Hematopoietic multipotent progenitor cell treated with erythropoietin and hydrocortisone succinate and interleukin-3 and kit ligand, for 8 days (in vitro differentiated cells): ENCODE data around the gene SLCO4A1.
"Not testable (repeated sequence)": the region's sequence is repeated elsewhere in the genome, so short reads cannot be mapped to it uniquely, and the experiment has no call there.

Experiments used
- DNase-seq: peaks from one replicate; pipeline ENCODE4 v3.0.0-alpha.2; 2015

The SLCO4A1 gene

DNA sequence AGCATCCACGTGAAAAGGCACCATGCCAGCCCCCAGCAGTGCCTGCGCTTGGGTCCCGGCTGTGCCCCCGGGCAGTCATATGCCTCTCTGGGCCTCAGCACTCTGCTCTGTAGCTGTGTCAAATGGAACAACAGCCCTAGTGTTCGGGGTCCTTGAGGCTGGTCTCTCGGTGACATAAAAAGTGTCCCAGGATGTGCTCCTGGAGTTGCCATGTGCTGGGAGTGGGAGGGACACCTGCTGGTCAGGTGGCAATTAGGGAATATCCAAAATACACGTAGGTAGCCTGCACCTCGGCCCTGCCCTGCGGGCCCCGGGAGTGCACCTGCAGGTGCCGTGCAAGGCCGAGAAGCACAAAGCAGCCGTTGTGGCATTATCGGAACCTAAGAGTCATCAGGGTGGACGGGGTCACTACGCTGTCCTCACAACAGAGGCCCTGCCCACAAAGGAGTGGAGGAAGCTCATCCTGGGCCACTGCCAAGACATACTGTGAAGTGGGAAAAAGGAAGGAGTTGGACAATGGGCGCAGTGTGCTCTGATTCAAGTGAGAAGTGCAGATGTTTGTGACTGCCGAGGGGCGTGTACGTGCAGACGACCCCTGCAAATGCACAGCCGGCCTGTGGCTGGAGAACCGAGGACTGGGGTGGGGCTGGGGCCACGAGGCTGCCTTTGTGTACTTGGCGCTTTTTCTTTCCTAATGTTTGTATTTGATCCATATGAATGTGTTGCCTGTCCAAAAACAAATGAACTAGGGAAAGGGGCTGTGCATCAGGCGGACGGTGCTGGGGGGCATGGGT, 24.6 kb downstream of the SLCO4A1 start:
- DNase-seq = no peak

DNA sequence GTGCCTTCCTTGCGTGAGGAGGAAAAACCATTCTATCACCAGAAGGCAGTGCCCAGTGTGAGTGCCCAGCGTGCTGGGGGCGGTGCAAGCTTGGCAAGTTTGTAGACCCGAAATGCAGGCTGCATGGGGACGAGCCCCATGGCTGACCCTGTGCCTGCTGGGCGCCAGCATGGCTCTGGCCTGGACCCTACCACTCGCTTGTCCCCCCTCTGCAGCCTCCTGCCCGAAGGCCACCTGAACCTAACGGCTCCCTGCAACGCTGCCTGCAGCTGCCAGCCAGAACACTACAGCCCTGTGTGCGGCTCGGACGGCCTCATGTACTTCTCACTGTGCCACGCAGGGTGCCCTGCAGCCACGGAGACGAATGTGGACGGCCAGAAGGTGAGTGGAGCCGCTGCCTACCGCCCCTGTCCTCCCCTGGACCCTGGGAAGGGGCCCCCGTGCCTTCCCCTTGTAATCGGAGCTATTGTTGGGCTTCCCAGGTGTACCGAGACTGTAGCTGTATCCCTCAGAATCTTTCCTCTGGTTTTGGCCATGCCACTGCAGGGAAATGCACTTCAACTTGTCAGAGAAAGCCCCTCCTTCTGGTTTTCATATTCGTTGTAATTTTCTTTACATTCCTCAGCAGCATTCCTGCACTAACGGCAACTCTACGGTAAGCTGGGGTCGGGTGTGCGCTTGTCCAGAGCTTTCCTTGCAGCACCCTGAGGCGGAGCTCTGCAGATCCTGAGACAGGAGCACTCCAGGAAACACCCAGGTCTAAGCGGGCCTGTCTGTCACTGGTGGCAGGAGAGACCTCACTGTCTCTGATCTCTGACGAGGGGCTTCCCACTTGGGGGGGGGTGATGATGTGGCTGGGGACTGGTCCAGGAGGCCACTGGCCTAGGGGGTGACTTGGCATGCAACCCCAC, 25.5 kb downstream of the SLCO4A1 start:
- DNase-seq = no peak

DNA sequence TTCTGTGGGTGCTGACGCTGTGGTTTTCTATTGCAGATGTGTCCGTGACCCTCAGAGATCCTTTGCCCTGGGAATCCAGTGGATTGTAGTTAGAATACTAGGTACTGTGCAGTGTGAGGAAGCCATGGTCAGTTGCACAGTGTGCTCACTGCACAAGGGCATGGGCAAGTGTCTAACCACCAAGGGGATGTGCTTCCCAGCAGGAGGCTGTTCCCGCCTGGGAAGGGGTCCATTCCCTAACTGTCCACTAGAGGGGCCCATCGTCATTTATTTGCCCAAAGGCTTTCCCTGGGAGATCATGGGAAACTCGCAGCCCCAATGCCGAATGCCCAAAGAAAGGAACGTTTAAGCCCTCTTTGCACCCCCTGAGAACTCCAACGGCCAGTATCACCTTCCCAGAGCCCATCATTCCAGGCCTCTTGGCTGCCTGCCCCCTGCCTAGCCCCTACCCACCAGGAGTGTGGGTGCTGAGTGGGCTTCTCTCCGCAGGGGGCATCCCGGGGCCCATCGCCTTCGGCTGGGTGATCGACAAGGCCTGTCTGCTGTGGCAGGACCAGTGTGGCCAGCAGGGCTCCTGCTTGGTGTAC, 26.2 kb downstream of the SLCO4A1 start:
- DNase-seq = peak; percentile 35

DNA sequence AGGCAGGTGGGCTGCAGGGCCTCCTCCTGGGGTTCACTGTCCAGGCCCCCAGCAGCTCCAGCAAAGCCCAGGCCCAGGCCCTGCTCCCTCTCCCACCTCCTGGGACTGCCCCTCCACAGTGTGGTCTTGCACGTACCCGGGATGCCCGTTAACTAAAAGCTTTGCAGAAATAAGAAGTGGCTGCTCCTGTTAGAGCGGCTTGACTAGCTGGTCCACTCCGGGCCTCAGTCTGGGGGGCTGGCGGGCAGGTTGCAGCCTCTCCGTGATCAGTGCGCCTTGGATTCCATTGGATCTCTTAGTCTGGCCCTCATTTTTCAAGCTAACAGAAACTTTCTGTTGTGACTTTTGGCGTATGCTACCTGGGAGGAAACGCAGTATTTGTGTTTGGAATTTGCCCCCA, 26.9 kb downstream of the SLCO4A1 start:
- no peak for DNase-seq

DNA sequence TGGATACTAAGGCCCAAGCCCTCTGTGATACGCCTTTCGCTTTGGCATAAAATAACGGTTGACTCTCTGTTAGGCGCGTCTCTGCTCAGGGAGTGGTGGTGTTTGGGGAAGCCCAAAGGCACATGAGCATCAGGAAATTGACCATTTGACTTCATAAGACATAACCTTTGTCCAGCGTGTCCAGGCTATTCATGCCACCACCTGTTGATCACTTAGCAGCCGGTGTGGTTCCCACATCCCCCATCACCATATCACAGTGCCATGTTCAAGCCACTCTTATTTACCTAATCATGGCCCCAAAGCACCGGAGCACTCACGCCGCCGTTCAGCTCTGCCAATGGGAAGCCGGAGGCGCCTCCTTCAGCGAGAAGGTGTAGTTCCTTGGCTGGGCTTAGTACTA, 27.9 kb downstream of the SLCO4A1 start:
- DNase-seq = no peak

DNA sequence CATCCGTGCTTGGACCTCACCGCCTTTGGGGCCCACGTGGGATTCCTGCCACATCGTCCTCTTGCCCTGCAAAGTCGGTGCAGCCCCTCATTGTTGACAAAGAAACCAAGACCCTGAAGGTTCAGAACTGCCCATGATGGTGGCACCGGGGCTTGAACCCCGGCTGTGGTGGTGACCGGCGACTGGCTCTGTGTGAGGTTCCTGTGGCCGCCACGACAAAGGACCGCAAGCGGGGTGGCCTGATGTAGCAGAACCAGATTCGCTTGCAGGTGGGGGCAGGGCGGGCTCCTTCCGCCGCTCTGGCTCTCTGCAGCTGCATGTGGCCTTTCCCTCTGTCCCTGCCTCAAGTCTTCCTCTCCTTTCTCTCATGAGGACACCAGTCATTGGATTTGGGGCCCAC, 28.7 kb downstream of the SLCO4A1 start:
- no peak for DNase-seq

DNA sequence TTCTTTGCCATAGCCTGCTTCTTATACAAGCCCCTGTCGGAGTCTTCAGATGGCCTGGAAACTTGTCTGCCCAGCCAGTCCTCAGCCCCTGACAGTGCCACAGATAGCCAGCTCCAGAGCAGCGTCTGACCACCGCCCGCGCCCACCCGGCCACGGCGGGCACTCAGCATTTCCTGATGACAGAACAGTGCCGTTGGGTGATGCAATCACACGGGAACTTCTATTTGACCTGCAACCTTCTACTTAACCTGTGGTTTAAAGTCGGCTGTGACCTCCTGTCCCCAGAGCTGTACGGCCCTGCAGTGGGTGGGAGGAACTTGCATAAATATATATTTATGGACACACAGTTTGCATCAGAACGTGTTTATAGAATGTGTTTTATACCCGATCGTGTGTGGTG, 29.5 kb downstream of the SLCO4A1 start:
- DNase-seq = no peak

DNA sequence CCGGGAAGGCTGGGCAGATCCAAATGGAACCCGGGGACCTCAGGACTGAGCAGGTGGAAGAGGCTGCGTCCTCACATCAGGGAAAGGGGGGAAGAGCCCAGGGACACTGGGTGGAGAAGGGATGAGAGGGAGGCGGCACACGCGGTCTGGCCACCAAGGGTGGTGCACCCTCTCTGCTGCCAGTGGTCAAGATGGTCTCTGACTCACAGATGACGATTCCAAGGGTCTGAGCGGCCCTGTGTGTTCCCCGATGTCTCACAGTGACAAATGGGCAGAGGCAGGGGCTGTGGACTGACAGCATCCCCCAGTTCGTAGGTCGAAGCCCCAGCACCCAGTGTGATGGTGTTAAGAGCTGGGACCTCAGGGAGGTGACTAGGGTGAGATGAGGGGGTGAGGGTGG, 32.1 kb downstream of the SLCO4A1 start:
- no peak for DNase-seq

DNA sequence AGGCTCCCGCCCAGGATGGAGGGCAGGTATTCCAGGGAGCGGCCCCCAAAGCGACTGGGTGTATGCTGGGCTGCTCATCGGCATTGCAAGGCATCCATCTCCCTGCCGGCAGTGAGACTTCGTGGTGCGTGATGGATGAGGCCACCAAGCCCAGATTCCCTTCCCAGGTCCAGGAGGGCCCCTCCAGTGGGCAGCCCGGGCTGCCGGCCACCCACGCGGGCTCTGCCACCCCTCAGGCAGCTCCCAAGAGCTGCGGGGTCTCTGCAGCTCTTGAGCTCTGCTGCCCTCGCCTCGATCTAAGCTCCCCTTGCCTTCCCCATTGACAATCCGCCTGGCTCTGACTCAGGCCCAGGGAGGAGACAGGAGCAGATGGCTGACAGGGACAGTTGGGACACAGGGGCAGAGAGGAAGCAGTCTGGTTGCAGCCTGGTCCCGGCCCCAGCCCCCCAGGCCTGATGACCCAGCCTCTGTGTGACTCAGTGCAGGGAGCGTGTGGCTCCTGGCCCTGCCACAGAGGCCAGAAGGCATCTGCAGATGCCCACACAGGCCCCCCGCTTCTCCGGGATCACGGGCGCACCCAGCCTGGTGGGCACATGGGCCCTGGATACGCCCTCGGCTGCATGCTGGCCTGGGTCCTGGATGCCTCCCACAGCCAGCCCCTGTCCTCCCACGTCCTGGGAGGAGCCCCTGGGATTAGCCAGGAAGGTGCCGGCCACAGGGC, 33.0 kb downstream of the SLCO4A1 start:
- no peak for DNase-seq

DNA sequence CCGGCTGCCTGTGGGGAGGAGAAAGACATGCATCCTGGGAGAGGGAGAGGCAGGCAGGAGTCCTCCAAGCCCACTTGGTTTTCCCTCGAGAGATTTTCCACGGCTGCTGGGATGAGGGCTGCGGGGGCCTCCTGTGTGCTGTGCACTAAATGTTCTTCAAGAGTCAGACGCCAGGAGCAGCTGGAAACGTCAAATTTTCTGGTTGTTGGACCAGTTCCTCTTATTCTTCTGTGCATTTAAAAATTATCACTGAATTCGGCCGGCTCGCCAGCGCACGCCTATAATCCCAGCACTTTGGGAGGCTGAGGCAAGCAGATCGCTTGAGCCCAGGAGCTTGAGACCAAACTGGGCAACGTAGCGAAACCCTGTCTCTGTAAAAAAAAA, 33.6 kb downstream of the SLCO4A1 start:
- DNase-seq = no peak

DNA sequence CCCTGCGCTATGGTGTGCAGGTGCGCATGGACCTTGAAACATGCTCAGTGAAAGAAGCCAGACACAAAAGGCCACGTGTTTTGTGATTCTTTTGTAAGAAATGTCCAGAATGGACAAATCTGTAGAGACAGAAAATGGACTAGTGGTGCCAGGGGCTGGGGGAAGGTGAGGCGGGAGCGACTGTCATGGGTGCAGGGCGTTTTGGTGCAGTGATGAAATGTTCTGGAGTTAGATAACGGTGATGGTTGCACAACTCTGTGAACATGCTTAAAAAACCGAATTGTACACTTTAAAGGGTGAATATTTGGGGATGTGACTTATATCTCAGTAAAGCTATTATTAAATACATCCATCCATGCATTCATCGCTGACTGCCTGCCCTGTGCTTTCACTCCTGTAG, 34.7 kb downstream of the SLCO4A1 start:
- DNase-seq = no peak

DNA sequence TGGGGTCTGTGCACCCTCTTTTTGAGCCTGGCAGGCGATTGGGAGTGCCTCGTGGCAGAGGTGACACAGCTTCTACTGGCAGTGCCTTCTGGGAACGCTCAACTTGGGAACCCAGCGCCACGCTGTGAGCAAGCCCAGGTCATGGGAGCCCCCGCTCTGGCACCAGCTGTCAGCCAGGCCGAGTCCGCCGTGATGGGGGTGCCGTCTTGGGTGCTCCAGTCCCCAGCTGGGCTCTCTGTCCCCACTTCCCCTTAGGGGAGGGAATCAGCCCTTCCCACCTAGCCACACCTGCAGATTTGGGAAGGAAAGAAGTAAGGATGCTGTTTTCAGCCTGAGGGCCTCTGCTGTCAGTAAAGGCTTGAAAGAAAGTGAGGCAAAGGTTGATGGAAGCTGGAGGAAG, 35.4 kb downstream of the SLCO4A1 start:
- no peak for DNase-seq

DNA sequence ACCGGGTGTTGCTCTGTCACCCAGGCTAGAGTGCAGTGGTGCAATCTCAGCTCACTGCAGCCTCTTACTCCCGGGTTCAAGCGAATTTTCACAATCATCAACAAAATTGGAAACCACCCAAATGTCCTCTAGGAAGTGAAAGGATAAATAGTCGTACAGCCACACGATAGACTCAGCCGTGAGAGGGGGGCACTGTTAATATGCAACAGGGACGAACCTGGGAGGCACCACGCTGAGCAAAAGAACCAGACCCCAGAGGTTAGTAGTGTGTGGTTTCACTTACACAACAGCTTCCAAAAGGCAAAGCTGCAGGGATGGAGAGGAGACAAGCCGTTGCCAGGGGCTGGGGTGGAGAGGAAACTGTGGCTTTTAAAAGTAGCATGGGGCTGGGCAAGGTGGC, 36.2 kb downstream of the SLCO4A1 start:
- peak; percentile 6 for DNase-seq

DNA sequence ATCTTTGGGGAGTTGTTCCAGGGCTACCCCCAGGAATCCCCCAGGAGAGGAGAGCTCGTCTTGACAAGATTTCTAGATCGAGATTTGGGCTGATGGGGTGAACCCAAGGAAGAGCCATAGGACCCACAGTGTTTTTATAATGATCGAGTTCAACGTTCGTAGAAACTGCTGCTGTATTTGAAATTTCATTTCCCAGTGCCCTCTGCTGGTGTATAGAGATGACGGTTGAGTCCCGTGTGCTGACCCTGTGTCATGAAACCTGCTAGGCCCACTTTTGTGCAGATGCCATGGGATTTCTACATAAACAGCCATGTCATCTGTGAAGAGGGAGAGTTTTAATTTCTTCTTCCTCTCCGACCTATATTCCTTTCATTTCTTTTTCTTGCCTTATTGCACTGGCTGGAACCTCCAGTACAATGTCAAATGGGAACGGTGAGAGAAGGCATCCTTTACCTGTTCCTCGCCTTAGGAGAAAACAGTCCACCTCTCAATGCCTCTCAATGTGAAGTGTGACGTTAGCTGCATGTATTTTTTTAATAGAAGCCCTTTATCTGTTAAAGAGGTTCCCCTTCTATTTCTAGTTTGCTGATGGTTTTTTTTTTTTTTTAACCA, 37.8 kb downstream of the SLCO4A1 start:
- no peak for DNase-seq

DNA sequence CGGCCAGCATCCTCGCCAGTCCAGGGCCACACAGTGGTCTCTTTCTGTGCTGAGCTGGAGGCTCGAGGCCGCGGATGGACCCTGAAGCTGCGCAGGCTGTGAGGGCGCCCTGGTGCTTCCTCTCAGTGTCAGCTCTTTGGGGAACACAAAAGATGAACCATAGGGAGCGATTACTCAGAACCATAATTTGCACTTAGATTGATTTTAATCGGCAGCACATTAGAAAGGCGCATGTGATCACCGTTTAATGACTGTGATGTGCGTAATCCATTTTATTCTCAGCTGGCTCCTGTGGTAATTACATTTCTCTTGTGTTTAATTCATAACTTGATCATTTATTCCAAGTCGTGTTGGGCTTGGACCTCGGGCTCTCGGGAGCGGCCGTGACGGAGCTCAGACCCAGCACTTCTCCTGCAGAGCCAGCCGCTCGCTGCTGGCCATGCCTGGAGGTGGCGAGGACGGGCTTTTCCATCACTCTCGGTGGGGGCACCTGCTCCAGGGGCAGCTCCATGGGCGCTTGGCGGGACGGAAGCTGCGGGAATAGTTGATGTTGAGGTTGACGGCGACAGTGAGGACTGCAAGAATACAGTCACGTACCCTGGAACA, 40.7 kb downstream of the SLCO4A1 start:
- no peak for DNase-seq

DNA sequence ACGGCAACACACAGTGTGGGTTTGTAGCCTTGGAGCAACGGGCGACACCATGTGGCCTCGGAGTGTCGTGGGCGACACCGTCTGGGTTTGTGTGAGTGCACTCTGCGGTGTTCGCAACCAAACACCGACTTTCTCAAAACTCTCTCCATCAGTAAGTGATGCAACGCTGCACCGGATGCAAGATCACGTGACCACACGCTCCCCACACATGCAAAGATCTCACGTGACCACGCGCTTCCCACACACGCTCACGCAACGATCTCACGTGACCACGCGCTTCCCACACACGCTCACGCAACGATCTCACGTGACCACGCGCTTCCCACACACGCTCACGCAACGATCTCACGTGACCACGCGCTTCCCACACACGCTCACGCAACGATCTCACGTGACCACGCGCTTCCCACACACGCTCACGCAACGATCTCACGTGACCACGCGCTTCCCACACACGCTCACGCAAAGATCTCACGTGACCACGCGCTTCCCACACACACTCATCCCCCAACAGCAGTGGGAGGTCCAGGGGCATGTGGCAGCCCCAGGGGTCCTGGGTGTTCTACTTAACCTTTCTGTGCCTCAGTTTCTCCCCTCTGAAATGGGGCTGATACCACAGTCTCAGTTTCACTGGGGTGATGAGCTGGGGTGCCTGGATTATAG, 41.5 kb downstream of the SLCO4A1 start:
- not testable (repeated sequence) for DNase-seq

DNA sequence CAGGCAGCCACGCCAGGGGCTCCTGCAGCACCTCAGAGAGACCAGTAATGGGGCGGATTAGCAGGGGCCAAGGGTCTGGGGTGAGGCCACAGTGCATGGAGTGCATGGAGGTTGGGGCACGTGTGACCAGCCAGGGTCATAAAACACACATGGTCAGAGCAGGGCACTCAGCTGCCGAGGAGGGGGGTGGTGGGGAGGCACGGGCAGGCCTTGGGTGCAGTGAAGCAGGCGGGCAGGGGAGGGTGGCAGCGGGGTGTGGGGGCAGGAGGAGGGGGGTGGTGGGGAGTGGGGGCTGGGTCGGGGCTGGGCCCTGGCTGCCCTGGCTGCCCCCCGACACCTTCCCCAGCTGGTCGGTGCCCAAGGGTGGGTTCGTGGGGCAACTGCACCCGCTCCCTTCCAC, 42.7 kb downstream of the SLCO4A1 start:
- DNase-seq = no peak

DNA sequence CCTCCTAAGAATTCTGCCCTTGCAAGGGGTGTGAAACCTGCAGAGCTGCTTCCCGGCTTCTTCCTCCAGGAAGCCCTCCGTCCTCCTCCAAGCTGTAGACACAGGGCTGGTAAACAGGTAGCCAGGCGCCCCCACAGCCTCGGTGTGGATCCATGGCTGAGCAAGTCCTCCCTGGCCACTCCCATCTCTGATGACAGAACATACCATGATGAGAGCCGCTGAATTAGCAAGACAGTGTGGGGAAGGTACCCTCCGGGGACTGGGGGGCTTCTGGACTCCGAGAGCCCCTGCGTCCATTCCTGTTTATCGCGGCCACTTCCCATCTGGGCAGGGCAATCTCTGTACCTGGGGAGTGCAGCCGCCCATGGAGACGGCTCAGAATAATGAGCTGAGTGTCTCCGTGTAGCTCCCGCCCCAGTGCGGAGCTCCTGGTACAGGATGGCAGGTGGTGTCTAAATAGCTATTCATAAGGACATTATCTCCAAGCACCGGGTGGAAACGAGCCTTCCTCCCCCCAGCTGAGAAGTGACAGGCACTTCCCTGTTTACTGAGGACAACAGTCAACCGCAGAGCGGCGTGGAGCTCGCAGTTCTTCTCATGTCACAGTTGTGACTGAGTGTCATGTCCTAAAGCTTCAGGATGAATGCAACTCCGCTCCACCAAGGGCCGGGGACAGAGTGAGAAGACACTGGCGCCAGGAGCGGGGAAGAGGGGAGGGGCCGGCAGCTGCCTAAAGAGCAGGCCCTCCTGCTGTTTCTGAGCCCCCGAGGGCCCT, 43.7 kb downstream of the SLCO4A1 start:
- peak; percentile 68 for DNase-seq

DNA sequence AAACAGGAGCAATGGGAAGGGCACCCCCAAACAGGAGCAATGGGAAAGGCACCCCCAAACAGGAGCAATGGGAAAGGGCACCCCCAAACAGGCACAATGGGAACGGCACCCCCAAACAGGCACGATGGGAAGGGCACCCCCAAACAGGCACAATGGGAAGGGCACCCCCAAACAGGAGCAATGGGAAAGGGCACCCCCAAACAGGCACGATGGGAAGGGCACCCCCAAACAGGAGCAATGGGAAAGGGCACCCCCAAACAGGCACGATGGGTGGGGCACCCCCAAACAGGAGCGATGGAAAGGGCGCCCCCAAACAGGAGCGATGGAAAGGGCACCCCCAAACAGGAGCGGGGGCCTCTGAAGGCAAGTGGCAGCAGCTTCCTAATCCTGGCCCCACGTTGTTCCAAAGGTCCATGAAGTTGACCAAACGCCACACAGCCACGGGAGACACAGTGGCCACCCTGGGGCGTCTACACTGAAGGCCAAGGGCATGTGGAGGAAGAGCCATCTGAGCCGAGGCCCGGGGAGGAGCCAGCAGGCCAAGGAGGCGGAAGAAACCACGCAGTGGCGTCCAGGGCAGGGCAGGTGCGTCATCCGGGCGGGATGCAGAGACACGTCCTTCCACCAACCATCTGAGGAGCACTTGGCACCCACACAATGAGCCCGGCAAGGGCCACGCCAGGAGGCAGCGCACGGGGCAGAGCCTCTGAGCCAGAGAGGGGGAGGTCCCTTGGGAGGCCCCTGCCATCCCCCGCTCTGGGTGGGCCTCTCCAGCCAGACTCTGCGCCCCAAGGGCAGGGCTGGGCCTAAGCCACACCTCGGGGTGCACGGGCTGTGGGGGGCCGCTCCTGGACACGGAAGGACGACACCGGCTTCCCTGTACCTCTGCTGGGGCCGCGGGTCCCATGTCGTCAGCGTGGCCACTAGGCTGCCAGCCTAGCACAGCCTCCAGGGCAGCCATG, 44.8 kb downstream of the SLCO4A1 start:
- no peak for DNase-seq

DNA sequence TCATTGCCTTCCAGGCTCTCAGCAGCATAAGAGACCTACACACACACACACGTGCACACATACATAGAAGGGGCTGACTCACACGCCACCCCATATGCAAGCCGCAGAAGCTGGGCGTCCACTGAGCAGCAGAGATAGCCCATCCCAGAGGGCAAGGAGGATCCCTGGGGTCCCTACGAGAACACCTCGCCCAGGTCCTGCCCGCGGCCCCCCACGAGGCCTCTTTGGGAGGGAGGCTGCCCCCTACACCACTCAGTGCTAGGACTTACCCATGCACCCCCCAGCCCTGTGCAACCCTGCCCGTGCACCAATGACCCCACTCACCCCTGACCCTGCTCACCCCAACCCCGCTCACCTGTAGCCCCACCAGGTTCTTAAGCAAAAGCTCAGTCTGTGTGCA, 45.8 kb downstream of the SLCO4A1 start:
- no peak for DNase-seq
